PC-3 (cell line): ENCODE measurements around the gene ZNF407.

Source experiments
- CTCF ChIP-seq: fragments of 300-600 bp; sonication (generic); conservative IDR thresholded peaks from 2 replicates; pipeline ENCODE4 v1.5.1; 2017; ENCODE audit warnings: antibody characterized with exemption, low read depth, mild to moderate bottlenecking, low read length
- EZH2 ChIP-seq: fragments of 300-600 bp; sonication (generic); IDR thresholded peaks from one replicate; pipeline ENCODE4 v1.6.1; 2017; ENCODE audit warnings: antibody characterized with exemption, mild to moderate bottlenecking, low read length; ENCODE audit not compliant: unreplicated experiment

DNA sequence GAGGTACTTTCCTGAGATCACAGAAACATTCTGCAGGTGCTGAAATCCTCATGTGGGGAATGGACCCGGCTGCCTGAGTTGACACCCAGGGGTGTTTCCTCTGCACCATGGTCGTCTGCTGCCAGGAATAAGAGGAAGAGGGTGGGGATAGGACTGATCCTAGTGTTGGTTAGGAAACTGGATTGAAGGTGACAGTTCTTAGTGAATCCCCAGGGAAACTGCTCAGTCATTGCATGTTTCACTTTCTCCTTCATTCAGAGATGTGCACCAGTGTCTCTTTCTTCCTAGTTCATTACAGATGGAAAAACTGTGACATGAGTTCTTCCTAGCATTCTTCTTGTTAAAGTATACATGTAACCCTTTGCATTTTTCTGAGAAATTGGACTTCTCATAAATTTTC lies 317.0 kb downstream of the ZNF407 start:
- no peak for TF ChIP-seq CTCF
- no peak for TF ChIP-seq EZH2
